Stimulated activated CD4-positive, alpha-beta T cell treated with anti-CD3 and anti-CD28 coated beads, Interleukin-15, amount 100 ng/mL, for 48 hours (primary cell): ENCODE measurements around the gene PINK1.

Experiments
- DNase-seq, 2 donors: peaks; one replicate each; pipeline ENCODE4 v3.0.0-alpha.2; 2020; ENCODE audit warnings: low read depth in 2 of 2

PINK1 gene

DNA sequence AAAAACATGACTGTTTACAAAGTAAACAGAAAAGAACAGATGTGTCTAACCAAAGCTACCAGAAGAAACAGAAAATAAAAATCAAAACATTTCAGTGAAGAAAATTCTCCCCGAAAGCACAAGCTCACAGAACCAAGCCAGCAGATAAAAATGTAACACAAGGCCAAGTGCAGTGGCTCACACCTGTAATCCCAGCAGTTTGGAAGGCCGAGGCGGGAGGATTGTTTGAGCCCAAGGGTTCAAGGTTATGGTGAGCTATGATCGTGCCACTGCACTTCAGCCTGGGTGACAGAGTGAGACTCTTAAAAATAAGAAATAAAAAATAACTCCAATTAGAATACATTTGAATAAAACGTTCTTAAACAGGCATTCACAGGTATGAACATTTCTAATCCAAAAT lies 47.0 kb downstream of the PINK1 start:
- no peak for DNase-seq

DNA sequence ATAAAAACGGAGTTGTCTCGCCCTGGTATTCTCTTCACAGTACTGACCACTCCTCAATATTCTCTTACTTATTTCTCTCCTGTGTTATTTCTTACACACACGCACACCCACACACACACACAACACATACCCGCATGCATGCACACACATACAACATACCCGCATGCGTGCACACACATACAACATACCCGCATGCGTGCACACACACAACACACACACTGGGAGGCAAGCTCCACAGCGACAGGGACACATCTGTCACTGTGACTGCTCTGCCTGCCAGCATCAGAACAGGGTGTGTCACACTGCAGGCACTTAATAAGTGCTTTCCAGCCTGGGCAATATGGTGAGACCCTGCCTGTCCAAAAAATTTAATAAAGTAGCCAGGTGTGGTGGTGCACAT lies 48.7 kb downstream of the PINK1 start:
- DNase-seq, result no peak

DNA sequence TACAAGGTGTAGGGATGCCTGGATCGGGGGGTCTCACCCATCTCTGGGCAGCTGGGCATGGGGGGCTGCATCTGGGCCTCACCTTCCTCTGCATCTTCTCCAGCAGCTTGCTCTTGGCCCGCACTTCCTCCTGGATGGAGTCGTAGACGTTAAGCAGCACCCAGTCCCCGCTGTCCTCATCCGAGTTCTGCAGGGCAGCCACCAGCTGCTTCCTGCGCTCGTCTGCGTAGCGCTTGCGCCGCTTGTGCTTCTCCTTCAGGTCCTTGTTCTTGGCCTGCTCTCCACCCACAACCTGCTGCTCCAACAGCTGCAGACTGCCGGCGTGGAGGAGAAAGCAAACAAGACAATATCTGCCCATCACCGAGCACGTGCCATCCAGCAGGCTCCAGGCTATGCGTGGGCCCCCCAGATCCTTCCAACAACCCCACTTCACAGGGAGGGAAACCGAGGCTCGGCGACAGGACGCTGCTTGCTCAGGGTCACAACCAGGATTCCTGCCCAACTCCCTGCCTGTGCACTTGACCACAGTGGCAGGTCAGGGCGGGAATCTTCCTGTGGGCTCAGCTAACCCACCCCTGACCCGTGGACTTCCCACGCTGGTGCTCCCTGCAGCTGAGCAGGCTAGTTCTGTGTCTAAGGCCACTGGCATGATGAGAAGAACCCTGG lies 49.4 kb downstream of the PINK1 start:
- no peak for DNase-seq

DNA sequence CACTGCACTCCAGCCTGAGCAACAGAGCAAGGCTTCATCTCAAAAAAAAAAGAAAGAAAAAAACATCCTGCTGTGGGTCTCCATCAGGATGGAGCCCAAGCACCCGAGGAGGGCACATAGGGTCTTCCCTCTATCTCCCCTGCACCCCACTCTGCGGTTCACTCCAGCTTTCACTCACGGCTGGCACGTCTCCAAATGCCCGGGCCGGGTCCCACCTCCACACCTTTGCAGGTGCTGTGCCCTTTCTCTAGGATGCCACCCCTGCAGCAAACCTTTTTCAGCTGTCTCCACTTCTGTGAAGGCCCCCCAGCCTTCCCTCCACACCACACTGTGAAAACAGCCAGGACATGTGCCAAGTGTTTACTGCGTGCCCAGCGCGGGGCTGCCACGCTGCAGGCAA lies 50.4 kb downstream of the PINK1 start:
- no peak for DNase-seq

DNA sequence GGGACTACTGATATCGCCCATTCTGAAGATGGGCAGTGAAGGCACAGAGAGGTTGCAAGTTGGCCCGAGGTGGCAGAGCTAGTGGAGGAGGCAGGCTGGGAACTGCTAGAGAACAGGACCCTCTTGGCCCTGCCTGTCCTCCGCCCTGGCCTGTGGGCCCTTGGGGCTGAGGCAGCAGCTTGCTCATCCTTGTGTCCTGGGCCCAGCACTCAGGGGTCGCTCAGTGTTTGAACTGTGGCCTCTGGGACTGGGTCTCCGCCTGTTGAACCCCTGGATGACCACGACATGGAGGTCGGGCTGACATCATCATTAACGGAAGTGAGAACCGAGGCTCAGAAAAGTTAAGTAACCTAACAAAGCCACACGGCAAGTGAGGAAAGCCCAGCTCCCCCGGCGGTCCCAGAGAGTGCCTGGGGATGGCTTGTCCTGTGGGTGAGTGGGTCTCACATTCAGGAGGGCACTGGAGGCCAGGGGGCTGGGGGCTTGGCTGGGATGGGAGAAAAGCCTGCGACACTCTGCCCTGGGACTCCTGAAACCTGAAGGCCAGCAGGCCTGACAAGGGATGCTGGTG lies 50.9 kb downstream of the PINK1 start:
- DNase-seq, result no peak

DNA sequence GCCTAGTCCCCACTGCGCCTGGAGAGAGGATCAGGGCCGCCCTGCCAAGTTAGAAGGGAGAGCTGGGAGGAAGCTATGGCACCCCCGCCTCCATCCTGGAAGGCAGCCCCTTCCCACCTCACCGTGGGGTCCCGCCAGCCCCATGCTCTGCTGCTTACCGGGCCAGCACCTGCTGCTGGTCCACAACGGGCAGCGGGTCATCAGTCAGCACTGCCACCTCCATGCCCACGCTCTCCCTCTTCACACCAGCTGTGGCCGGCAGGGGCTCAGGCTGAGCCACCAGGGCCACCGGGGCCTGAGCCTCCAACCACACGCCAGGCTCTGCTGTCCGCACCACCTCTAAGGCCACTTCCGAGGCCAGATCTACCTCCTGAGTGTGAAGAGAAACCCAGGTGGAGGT lies 51.4 kb downstream of the PINK1 start:
- DNase-seq, result no peak

DNA sequence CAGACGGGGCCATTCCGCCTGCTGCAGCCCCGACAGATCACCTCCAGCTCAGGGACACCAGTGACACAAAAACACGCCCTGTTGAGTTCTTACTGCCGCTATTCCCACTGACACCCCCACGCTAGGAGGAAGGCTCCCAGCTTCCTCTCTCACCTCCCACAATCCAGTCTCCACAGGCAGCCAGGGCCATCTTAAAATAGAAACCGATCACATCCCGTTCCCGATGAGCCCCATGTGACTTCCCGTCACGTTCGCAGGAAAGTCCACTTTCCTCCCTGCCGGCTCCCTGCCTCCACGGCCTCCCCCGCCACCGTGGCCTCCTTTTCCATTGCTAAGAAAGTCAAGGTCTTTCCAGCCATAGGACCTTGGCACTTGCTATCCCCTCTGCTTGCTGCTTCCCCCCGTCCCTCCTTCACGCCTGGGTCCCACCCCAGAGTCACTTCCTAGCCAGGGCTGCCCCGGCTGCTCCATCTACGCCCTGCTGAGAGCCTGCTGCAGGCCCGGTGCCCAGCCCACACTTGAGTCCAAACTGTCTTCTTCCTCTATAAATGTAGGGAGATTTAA lies 51.9 kb downstream of the PINK1 start:
- DNase-seq, result no peak

DNA sequence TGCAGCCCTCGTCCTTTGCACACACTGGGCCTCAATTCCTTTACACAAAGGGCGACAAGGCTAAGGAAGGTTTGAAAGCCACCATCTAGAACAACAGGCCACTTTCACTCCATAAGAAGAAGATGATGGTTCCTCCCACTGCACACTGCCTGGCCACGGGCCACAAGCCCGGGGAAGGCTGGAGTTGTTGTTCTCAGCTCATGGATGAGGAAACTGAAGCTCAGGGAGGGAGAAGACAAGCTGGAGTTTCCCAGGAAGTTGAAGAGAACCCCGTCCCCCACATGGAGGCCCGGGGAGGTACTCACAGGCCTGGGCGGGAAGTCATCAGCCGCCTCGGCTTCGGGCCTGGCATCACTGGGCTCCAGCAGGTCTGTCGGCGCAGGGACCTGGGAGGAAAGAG lies 52.5 kb downstream of the PINK1 start:
- no peak for DNase-seq

DNA sequence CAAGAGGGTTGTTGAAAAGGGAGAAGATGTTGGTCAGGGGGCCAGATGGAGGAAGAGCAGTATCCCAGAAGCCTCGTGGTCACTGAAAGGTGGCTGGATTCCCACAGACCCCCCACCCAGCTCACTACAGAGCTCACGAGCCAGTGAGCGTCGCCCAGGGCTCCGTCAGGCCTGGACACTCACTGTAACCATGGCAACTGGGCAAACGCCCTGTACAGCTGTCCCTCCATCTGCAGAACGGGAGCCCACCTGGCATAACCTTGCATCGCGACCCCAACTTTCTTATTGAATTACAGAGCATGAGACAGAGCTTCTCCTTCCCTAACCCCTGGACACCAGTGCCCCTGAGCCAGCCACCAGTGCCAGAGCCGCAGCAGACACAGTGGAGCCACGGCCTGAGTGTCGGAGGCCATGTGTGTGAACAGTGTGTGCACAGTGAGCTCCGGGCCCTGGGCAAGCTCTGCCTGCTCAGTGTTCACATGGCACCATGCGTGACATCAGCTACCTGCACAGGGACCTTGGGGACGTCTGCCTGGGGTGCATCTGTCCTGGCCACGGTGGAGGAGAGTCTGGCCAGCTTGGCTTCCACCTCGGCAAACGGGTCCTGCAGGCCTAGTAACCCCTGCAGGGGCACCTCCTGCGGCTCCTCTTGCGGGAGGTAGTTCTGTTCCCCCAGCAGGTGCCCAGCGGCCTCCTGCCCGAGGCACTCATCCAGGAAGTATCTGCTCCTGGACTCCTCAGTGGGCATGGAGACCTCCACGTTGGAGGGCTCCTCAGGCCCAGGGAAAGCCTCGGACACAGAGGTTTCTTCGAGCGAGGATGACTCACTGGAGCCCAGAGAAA lies 53.8 kb downstream of the PINK1 start:
- DNase-seq, result no peak

DNA sequence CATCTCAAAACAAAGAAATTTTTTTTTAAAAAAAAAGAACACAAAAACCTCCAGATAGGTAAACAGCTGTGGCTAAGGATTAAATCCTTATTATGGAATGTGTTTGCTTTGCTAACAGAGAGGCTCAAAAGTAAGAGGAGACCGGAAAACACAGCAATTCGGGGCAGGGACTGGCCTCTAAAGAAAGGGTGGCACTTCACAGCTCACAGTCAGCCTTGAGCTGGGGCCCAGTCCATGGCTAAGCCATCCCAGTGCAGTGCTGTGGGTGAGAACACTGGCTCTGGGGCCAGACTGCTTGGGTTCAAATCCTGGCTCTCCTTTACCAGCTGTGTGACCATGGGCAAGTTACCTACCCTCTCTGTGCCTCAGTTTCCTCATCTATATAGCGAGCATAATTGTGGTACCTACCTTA lies 56.4 kb downstream of the PINK1 start:
- DNase-seq, result no peak

DNA sequence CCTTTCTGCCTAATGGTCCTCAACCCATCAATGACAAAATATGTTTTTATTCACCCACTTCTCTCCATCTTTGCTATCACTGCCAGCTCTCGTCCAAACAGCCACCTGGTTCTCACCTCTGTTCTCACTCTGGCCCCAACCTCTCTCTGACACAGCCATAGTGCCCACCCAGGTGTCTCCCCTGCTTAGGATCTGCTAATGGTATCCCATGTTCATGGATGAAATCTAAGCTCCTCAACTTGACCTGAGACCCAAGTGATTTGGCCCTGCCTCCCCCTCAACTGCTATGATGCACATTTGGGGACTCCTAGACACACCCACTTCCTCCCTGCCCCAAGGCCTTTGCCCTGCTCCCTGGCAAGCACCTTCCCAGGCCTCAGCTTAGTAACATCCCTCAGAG lies 58.6 kb downstream of the PINK1 start:
- DNase-seq, result no peak

DNA sequence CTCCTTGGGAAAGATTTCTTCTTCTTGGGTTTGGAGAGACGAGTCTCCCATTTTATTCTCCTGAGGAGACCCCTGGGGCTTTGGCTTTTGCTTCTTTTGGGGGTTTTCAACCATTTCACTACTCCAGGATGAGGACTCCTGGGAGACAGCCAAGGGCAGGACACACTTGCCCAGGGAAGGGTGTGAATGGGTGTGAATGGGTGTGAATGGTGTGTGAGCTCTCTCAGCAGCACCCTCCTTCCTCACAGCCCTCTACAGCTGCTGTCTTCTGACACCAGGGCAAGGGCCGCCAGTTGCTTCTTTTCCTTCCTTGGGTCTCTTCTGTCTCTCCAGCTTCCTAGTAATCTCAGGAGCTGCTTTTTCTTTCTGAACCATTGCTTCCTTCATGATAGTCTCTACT lies 60.4 kb downstream of the PINK1 start:
- DNase-seq, result no peak

DNA sequence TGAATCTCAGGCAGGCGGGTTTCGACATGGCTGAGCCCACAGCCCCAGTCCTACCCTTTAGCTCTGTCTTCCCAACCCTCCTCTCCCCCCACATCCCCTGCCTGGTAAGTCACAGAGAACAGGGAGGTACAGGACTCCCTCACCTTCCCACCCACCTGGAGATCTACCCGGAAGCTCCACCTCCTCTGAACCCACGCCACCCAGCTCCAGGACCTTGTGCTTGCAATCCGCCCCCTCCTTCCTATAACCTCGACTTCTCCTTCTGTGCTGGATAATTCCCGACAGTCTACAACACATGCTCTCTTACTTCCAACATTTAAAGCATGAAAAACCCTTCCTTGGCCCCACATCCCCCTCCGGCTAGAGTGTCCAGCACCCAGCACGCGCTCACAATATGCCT lies 62.3 kb downstream of the PINK1 start:
- no peak for DNase-seq

DNA sequence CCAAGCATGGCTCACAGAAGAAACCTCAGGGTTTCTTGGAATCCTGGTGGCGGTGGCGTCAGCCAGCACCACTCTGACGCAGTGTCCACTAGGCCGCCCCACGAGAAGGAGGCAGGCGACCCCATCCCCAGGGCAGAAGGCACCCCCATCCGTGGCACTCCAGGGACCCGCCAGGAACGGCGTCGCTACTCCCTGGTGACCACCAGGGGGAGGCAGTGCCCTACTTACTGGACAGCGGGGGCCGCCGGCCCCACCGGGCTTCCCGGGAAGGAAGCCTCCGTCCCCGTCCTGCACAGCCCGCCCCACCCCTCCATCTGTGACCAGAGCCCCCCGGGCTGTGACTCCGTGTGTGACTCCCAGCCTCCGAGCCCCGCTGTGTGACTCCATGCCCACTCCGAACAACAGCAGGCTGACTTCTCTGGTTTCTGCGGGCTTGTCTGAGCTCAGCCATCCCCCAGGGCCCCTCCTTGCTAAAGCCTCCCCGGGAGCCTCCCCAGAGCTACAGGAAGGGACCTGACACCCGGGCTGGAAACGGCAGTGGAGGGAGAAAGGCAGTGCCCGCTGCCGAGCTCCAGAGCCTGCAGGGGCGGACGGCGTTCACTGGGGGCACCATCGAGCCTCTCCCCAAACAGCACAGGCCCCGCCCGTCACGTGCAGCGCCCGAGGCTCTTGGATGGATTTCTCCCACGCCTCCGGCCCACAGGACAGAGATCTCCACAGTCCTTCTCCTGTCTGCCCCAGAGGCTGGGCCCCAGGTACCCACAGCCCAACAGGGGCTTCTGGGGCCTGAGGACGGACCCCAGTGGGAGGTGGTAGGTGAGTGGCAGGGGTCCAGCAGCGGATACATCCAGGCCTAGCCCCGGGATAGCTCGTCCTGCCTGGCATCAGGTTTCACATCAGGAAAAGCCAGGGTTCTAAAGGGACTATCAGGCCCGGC lies 63.4 kb downstream of the PINK1 start:
- peak; percentile 58 to 63 for DNase-seq

DNA sequence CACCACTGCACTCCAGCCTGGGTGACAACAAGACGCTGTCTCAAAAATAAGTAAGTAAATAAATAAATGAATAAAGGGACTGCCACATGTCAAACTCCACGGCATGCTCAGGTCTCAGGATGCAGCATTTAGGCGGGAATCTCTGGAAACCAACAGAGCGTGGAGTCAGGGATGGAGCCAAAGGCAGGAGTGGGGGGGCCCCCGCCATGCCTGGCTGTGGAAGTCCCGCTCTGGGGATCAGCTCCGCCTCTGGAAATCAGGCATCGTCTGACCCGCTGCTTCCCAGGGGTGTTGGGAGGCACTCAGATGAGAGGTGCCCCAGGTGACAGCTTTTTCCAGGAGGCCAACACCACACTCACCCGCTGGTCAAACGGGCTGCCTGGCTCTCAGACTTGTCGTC lies 64.3 kb downstream of the PINK1 start:
- no peak for DNase-seq

DNA sequence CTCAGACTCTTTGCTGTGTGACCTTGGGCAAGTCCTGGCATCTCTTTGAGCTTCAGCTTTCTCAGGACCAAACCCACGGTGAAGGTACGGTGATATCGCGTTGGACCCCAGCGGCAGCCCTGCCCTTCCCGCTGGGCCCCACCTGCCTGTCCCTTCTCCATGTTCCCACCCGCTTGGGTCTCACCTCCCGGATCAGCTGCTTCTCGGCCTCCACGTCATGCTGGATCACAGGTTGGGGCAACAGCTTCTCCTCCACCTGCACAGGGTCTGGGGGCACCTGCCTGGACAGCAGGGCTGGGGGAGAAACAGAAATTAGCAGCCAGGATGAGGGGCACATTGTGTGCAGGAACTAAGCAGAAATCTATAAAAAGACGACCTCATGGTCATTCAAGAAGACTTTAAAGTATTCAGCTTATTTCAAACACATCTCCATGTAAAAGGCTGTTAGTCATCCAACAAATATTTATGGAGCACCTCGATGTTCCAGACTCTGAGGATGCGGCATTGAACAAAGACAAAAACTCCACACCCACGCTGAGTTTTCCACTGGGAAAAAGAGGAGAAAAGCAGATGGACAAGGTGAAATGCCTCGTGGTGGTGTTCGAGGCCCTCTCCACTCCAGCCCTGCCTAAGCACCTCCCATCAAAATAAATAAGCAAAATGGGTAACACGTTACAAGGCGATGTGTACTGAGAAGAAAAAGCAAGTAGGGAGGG lies 65.1 kb downstream of the PINK1 start:
- no peak for DNase-seq

DNA sequence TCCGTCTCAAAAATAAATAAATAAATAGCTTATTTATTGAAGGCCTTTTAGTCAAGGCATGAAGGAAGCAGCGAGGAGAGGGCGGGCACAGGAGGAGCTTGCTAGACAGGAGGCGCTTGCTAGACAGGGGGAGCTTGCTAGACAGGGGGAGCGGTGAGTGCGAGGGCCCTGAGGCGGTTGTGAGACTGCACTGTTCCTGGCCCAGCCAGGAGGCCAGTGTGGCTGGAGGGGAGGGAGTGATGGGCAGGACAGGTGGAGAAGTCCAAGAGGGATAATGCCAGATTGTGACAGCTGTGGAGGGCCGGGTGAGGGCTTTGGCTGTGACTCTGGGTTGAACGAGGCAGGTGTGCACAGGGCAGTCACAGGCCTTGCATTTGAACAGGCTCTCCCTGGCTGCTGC lies 66.3 kb downstream of the PINK1 start:
- no peak for DNase-seq

DNA sequence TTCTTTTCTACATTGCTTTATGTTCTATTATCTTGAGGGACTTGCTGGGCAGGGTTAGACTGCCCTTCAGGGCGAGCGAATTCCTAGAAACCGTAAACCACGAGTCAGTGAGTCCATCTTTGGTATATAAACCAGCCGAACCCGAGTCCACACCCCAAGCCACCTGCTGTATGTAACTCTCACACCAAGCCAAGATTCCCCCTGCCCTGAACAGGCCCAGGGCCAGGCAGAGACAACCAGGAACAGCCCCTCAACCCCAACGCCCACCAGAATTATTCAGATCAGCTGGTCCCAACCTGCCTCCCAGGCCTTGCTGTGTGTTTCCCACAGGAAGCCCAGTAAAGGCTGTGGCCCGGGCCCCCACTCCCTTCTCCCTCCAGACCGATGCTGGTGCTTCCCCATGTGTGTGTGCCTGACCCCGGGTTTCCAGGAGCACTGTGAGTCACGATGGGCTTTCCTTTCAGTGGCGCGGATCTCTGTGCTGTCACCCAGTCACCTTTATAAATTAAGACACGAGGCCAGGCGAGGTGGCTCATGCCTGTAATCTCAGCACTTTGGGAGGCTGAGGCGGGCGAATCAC lies 67.5 kb downstream of the PINK1 start:
- no peak for DNase-seq
